ENCODE results near the gene AMY1A.
"Not testable (repeated sequence)": the region's sequence is repeated elsewhere in the genome, so short reads cannot be mapped to it uniquely, and the experiment has no call there.

AMY1A gene

DNA sequence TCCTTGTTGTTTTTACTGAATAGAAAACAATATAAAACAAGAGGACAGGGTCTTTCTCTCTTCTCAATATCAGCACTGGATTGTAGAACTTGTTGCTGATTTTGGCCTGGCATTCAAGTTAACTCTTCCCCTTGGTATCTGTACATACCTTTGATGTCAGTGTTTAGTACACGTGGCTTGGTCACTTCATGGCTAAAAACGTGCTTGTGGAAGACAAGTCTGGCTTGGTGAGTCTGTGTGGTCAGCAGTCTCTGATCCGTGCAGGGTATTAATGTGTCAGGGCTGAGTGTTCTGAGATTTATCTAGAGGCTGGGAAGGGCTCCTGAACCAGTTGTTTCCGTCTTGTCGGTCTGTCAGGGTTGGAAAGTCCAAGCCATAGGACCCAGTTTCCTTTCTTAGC is at the start of gene AMY1A:
Gene AMY1A, plus strand, starts transcription at position 301 of the 400 bp plus-strand sequence. CDS start 571 bp downstream, outside the sequence.
- TF ChIP-seq GATA3, GATA2 (IDR thresholded peaks at IDR 0.05; ENCODE audit: low read depth, low read length): not testable (repeated sequence)

DNA sequence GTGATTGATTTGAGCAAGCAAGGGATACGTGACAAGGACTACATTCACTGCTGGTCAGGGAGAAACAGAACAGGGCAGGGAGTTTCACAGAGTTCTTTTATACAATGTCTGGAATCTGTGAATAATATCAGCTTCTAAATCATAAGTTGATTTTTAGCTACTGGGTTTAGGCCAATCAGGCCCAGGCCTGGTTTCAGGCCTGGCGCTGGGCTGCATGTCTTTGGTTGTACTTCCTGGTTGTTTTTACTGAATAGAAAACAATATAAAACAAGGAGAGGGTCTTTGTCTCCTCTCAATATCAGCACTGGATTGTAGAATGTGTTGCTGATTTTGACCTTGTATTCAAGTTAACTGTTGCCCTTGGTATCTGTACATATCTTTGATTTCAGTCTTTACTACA is 39.2 kb upstream of the AMY1A start:
- no peak for TF ChIP-seq GATA3 (IDR thresholded peaks at IDR 0.05; ENCODE audit: low read depth, low read length)
- TF ChIP-seq GATA2 (IDR thresholded peaks at IDR 0.05; ENCODE audit: low read depth, low read length): no peak

DNA sequence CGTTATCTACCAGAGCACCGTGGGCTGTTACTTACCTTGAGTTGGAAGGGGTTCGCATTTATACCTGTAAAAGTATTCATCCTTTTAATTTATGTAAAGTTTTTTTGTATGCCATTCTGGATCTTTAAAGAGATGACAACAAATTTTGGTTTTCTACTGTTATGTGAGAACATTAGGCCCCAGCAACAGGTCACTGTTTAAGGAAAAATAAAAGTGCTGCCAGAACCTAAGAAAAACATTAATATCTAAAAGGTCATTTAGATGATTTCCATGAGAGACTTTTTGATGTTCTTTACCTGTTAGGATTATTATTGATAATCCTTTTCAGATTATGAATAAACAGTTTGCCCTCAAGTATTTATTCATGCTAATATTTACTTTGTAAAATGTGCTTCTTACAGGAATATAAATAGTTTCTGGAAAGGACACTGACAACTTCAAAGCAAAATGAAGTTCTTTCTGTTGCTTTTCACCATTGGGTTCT is 38.5 kb upstream of the AMY1A start, which contains the start of gene AMY2A:
Gene AMY2A, plus strand, starts transcription at position 434 of the 484 bp plus-strand sequence. Its CDS starts 14 bp downstream, at position 448.
- TF ChIP-seq GATA2, GATA3 (IDR thresholded peaks at IDR 0.05; ENCODE audit: low read depth, low read length): not testable (repeated sequence)

DNA sequence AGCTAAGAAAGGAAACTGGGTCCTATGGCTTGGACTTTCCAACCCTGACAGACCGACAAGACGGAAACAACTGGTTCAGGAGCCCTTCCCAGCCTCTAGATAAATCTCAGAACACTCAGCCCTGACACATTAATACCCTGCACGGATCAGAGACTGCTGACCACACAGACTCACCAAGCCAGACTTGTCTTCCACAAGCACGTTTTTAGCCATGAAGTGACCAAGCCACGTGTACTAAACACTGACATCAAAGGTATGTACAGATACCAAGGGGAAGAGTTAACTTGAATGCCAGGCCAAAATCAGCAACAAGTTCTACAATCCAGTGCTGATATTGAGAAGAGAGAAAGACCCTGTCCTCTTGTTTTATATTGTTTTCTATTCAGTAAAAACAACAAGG is 40.5 kb downstream of the AMY1A start, which contains the start of gene AMY1B:
Gene AMY1B, minus strand, starts transcription at position 101 of the 400 bp plus-strand sequence. CDS start 571 bp downstream, outside the sequence.
- not testable (repeated sequence) for TF ChIP-seq GATA2, GATA3 (IDR thresholded peaks at IDR 0.05; ENCODE audit: low read depth, low read length)

Data from SH-SY5Y (cell line).